Measurements from ENCODE around the gene TMEM44. TPM values are rescaled to one million over a fixed set of nuclear protein-coding genes. Genes with fewer than 3 reads are reported as not detected.
"Not testable (repeated sequence)": the region's sequence is repeated elsewhere in the genome, so short reads cannot be mapped to it uniquely, and the experiment has no call there.

TMEM44 gene
- polyA plus RNA-seq, 1 experiment = 14.0 TPM

DNA sequence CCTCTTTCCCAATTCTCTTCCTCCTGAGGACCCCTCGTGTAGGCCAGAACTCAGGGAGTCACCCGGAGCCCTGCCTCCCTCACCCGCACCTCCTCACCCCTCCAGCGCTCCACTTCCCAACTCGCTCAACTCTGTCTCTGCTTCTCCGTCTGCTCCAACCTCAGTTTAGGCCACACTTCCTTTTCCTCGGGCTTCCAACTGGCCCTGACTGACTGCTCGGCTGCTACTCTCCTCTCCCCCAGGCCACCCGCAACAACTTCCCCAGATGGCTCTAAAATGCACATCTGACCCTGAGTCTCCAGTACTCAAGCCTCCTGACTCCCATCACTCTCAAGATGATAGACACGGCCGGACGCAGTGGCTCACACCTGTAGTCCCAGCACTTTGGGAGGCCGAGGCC is 23.6 kb downstream of the TMEM44 start:
- H3K4me3 ChIP-seq (ENCODE audit: low read depth, low read length) = no peak overlapping the region
- CTCF ChIA-PET = interaction anchor here (0.6 to 1.3 kb wide), 4 partner anchors 16 to 266 kb away, joined by 3 to 4 read pairs (median 3); partner anchors contain the start of gene TMEM44
- no peak for DNase-seq (ENCODE audit: low read depth, low spot score)
- H3K27me3 ChIP-seq (ENCODE audit: control insufficient read depth, insufficient read depth, low read length) = no peaks in the 10 kb centered on the region
- no peaks in the 10 kb centered on the region; the same call in 1 of the 2 replicates for H3K9me3 ChIP-seq (ENCODE audit: control insufficient read depth, insufficient read depth, low read length)
- TF ChIP-seq, protein P1, sequence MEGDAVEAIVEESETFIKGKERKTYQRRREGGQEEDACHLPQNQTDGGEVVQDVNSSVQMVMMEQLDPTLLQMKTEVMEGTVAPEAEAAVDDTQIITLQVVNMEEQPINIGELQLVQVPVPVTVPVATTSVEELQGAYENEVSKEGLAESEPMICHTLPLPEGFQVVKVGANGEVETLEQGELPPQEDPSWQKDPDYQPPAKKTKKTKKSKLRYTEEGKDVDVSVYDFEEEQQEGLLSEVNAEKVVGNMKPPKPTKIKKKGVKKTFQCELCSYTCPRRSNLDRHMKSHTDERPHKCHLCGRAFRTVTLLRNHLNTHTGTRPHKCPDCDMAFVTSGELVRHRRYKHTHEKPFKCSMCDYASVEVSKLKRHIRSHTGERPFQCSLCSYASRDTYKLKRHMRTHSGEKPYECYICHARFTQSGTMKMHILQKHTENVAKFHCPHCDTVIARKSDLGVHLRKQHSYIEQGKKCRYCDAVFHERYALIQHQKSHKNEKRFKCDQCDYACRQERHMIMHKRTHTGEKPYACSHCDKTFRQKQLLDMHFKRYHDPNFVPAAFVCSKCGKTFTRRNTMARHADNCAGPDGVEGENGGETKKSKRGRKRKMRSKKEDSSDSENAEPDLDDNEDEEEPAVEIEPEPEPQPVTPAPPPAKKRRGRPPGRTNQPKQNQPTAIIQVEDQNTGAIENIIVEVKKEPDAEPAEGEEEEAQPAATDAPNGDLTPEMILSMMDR (IDR thresholded peaks at IDR 0.05; ENCODE audit: low read depth, low read length) = no peak
- H3K27ac ChIP-seq (ENCODE audit: low read depth, low read length) = no peak overlapping the region
- POLR2A ChIA-PET = no interaction called here

GRCh38 chr3:194608981-194609380 is 24.2 kb downstream of the TMEM44 start:
- Histone ChIP-seq H3K27me3 (ENCODE audit: control insufficient read depth, insufficient read depth, low read length) (no peaks in the 10 kb centered on the region), H3K4me3 (ENCODE audit: low read depth, low read length) (no peak overlapping the region), H3K27ac (ENCODE audit: low read depth, low read length) (no peak overlapping the region), H3K9me3 (ENCODE audit: control insufficient read depth, insufficient read depth, low read length) (no peaks in the 10 kb centered on the region; the same call in 1 of the 2 replicates)
- no peak for DNase-seq (ENCODE audit: low read depth, low spot score)
- POLR2A ChIA-PET = no interaction called here
- TF ChIP-seq, protein P1 (IDR thresholded peaks at IDR 0.05; ENCODE audit: low read depth, low read length) = no peak
- CTCF ChIA-PET = interaction anchor here (0.6 to 1.1 kb wide), 2 partner anchors 48 to 266 kb away, joined by 3 to 4 read pairs; no protein-coding TSS in a partner anchor

GRCh38 chr3:194607592-194608389 is 25.4 kb downstream of the TMEM44 start:
- ChIA-PET POLR2A (no interaction called here), CTCF (interaction anchor here (1.0 to 1.1 kb wide), 2 partner anchors 13 to 264 kb away, joined by 3 to 4 read pairs; no protein-coding TSS in a partner anchor)
- no peak for DNase-seq (ENCODE audit: low read depth, low spot score)
- Histone ChIP-seq H3K27ac (ENCODE audit: low read depth, low read length) (no peak overlapping the region), H3K27me3 (ENCODE audit: control insufficient read depth, insufficient read depth, low read length) (no peaks in the 10 kb centered on the region), H3K4me3 (ENCODE audit: low read depth, low read length) (no peak overlapping the region), H3K9me3 (ENCODE audit: control insufficient read depth, insufficient read depth, low read length) (no peaks in the 10 kb centered on the region; the same call in 1 of the 2 replicates)
- TF ChIP-seq, protein P1 (IDR thresholded peaks at IDR 0.05; ENCODE audit: low read depth, low read length) = no peak

DNA sequence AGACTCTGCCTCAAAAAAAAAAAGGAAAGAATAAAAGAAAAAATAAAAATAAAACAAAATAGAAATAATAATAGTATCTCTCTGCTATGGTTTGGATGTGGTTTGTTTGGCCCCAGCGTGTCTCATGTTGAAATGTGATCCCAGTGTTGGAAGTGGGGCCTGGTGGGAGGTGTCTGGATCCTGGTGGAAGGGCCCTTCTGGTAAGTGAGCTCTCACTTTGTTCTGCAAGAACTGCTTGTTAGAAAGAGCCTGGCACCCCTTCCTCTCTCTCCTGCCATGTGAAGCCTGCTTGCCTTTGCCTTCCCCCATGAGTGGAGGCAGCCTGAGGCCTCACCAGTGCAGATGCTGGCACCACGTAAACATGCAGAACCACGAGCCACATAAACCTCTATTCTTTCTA is 26.3 kb downstream of the TMEM44 start:
- ChIA-PET POLR2A (no interaction called here), CTCF (no interaction called here)
- no peak overlapping the region for H3K4me3 ChIP-seq (ENCODE audit: low read depth, low read length)
- H3K27me3 ChIP-seq (ENCODE audit: control insufficient read depth, insufficient read depth, low read length) = no peaks in the 10 kb centered on the region
- no peaks in the 10 kb centered on the region; the same call in 1 of the 2 replicates for H3K9me3 ChIP-seq (ENCODE audit: control insufficient read depth, insufficient read depth, low read length)
- H3K27ac ChIP-seq (ENCODE audit: low read depth, low read length) = no peak overlapping the region
- TF ChIP-seq, protein P1 (IDR thresholded peaks at IDR 0.05; ENCODE audit: low read depth, low read length) = no peak
- no peak for DNase-seq (ENCODE audit: low read depth, low spot score)

- no peak overlapping the region for H3K4me3 ChIP-seq (ENCODE audit: low read depth, low read length)
- no peak overlapping the region for H3K27ac ChIP-seq (ENCODE audit: low read depth, low read length)
- DNase-seq (ENCODE audit: low read depth, low spot score) = no peak
- TF ChIP-seq, protein P1 (IDR thresholded peaks at IDR 0.05; ENCODE audit: low read depth, low read length) = no peak
- CTCF ChIA-PET = no interaction called here
- POLR2A ChIA-PET = no interaction called here
- H3K27me3 ChIP-seq (ENCODE audit: control insufficient read depth, insufficient read depth, low read length) = no peaks in the 10 kb centered on the region
- H3K9me3 ChIP-seq (ENCODE audit: control insufficient read depth, insufficient read depth, low read length) = no peaks in the 10 kb centered on the region
Observed at GRCh38 chr3:194606163-194606562, 27.1 kb downstream of the TMEM44 start.

DNA sequence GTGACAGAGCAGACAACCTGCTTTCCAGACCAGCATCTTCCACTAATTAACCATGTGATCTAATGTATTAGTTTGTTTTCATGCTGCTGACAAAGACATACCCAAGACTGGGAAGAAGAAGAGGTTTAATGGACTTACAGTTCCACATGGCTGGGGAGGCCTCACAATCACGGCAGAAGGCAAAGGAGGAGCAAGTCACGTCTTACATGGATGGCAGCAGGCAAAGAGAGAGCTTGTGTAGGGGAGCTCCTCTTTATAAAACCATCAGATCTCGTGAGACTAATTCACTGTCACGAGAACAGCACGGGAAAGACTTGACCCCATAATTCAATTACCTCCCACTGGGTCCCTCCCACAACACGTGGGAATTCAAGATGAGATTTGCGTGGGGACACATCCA is 27.9 kb downstream of the TMEM44 start:
- POLR2A ChIA-PET; H3K27me3 ChIP-seq (ENCODE audit: control insufficient read depth, insufficient read depth, low read length); H3K27ac ChIP-seq (ENCODE audit: low read depth, low read length); DNase-seq (ENCODE audit: low read depth, low spot score); H3K4me3 ChIP-seq (ENCODE audit: low read depth, low read length); H3K9me3 ChIP-seq (ENCODE audit: control insufficient read depth, insufficient read depth, low read length): not testable (repeated sequence)
- CTCF ChIA-PET = interaction anchor here (0.6 to 3.0 kb wide), 3 partner anchors 11 to 134 kb away, joined by 3 to 12 read pairs (median 3); no protein-coding TSS in a partner anchor
